ENCODE results near the gene BRD8. TPM values are rescaled to one million over a fixed set of nuclear protein-coding genes. Genes with fewer than 3 reads are reported as not detected.

BRD8 gene, protein sequence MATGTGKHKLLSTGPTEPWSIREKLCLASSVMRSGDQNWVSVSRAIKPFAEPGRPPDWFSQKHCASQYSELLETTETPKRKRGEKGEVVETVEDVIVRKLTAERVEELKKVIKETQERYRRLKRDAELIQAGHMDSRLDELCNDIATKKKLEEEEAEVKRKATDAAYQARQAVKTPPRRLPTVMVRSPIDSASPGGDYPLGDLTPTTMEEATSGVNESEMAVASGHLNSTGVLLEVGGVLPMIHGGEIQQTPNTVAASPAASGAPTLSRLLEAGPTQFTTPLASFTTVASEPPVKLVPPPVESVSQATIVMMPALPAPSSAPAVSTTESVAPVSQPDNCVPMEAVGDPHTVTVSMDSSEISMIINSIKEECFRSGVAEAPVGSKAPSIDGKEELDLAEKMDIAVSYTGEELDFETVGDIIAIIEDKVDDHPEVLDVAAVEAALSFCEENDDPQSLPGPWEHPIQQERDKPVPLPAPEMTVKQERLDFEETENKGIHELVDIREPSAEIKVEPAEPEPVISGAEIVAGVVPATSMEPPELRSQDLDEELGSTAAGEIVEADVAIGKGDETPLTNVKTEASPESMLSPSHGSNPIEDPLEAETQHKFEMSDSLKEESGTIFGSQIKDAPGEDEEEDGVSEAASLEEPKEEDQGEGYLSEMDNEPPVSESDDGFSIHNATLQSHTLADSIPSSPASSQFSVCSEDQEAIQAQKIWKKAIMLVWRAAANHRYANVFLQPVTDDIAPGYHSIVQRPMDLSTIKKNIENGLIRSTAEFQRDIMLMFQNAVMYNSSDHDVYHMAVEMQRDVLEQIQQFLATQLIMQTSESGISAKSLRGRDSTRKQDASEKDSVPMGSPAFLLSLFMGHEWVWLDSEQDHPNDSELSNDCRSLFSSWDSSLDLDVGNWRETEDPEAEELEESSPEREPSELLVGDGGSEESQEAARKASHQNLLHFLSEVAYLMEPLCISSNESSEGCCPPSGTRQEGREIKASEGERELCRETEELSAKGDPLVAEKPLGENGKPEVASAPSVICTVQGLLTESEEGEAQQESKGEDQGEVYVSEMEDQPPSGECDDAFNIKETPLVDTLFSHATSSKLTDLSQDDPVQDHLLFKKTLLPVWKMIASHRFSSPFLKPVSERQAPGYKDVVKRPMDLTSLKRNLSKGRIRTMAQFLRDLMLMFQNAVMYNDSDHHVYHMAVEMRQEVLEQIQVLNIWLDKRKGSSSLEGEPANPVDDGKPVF
- 10 to 100 TPM; 24.7 to 81.9 (median 66.1) TPM for total RNA-seq
- polyA plus RNA-seq, result 10 to 100 TPM; 27.1 to 34.7 TPM
- 47.7 reads per million, percentile 70 among the genes with 10 or more reads in this experiment for total RNA-seq

DNA sequence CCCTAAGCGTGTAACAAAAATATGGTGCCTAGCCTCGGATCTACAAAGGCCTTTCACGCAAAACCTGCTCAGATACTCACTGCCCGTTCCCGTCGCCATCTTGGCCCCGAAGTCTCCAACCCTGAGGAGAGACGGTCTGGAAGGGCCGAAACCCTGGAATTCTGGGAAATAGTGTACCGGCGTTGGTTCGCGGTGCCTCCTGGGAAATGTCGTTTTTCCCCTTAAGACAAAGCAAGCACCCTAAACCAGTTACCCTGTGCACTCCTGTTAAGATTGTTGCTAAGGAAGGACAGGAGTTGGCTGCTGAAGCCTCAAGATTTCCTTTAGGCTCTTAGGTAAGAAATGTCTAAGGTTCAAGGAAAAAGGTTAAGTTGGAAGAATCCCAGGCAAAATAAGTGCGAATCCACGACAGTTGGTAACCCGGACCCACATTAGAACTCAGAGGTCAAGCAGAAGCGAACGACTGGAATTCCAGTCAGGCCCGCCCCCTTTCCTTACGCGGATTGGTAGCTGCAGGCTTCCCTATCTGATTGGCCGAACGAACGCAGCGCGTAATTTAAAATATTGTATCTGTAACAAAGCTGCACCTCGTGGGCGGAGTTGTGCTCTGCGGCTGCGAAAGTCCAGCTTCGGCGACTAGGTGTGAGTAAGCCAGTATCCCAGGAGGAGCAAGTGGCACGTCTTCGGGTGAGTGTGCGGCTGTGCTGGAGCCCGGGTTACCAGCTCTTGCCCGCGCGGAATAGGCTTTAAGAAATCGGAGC is at the start of gene BRD8, which contains the start of gene KIF20A:
Gene BRD8 (minus strand): TSS at position 115 of the 761 bp plus-strand sequence. CDS start 16 bp downstream, at position 99.
Gene KIF20A (plus strand): TSS at position 597 of the 761 bp plus-strand sequence. CDS start 569 bp downstream, outside the sequence.
- DNase-seq (peak; percentile 62 to 89 (median 84)), ATAC-seq (peak; percentile 92)
- H3K4me3 Mint-ChIP-seq, result peak within 1 kb of the TSS in 2 of 10 donors; percentile 23 to 51
- Histone ChIP-seq H3K9me3 (ENCODE audit: control insufficient read depth in 2 of 3, low read length in 3 of 3) (no peaks in the 10 kb centered on the region), H3K4me3 (ENCODE audit: low read length) (peak within 1 kb of the TSS; percentile 85), H3K27me3 (ENCODE audit: control insufficient read depth in 2 of 2, insufficient read depth in 2 of 2, low read length in 2 of 2) (no peaks in the 10 kb centered on the region), H3K4me1 (ENCODE audit: control insufficient read depth in 2 of 2, insufficient read depth in 2 of 2, low read length in 2 of 2) (peaks cover 10 to 15% of the 10 kb centered on the region in 2 donors), H3K27ac (ENCODE audit: low read depth, low read length) (peak within 1 kb of the TSS; percentile 74), H3K36me3 (ENCODE audit: control insufficient read depth in 2 of 3, insufficient read depth in 3 of 3, low read length in 3 of 3) (peaks cover 0 to 22% (median 4%) of the 10 kb centered on the region in 3 experiments)
- ChIA-PET POLR2A (interaction anchor here (0.9 to 3.0 kb wide), 5 partner anchors 34 to 396 kb away, joined by 3 to 9 read pairs (median 4); partner anchors contain the start of genes CDC23, ETF1, FAM53C and HSPA9), CTCF (interaction anchor here (0.5 to 1.6 kb wide), 4 partner anchors 17 to 233 kb away, joined by 3 to 5 read pairs (median 4); partner anchors contain the start of gene KDM3B)
- H3K4me1 Mint-ChIP-seq, result peaks cover 0 to 45% (median 17%) of the 10 kb centered on the region in 7 donors
- peaks cover 0 to 21% (median 7%) of the 10 kb centered on the region in 5 donors for H3K36me3 Mint-ChIP-seq
- no peaks in the 10 kb centered on the region for H3K9me3 Mint-ChIP-seq
- intact Hi-C loops (cut with micrococcal nuclease), result loop anchor here (1.0 to 10.0 kb wide), 18 partner anchors 35 to 1382 kb away; partner anchors contain the start of genes CDC23 (in 2 of the 2), CDC25C (in 2 of the 2), ETF1 (in 2 of the 2) and HNRNPA0 (in 2 of the 2)
- no peaks in the 10 kb centered on the region for H3K27me3 Mint-ChIP-seq
- H3K27ac Mint-ChIP-seq, result peak within 1 kb of the TSS in 2 of 9 donors; percentile 38 to 60

DNA sequence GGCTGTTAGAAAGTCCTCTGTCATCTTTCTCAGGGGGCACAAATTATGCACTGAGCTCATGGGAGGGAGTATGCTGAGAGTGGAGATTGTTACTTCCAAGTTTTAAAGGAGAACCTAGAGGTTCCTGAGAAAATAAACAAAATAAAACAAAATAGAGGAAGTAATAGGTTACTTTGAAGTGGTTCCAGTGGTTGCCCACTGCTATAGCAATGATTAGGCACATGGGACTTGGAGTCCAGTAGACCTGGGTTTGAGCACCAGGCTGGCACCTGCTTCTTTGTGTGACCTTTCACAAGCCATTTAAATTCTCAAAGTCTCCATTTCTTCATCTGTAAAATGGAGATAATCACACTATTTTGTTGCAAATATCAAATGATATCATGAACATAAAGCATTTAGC is 48.5 kb upstream of the BRD8 start:
- no peak for ATAC-seq
- Mint-ChIP-seq H3K9me3 (peaks cover 2 to 14% (median 6%) of the 10 kb centered on the region in 11 donors), H3K4me1 (peaks cover 0 to 7% (median 5%) of the 10 kb centered on the region in 7 donors), H3K4me3 (no peak overlapping the region), H3K36me3 (peaks cover 0 to 4% (median 0%) of the 10 kb centered on the region in 5 donors), H3K27ac (no peak overlapping the region), H3K27me3 (peaks cover 10 to 23% (median 15%) of the 10 kb centered on the region in 5 donors)
- DNase-seq, result no peak
- Histone ChIP-seq H3K36me3 (ENCODE audit: control insufficient read depth in 2 of 3, insufficient read depth in 3 of 3, low read length in 3 of 3) (no peaks in the 10 kb centered on the region), H3K4me3 (ENCODE audit: low read length) (no peak overlapping the region), H3K27ac (ENCODE audit: low read depth, low read length) (no peak overlapping the region), H3K27me3 (ENCODE audit: control insufficient read depth in 2 of 2, insufficient read depth in 2 of 2, low read length in 2 of 2) (no peaks in the 10 kb centered on the region), H3K9me3 (ENCODE audit: control insufficient read depth in 2 of 3, low read length in 3 of 3) (peaks cover 0 to 3% (median 0%) of the 10 kb centered on the region in 3 experiments), H3K4me1 (ENCODE audit: control insufficient read depth in 2 of 2, insufficient read depth in 2 of 2, low read length in 2 of 2) (no peaks in the 10 kb centered on the region)
- intact Hi-C loops (cut with micrococcal nuclease), result no loop called here
- ChIA-PET POLR2A (interaction anchor here (0.6 kb wide), 1 partner anchor 9 kb away, joined by 3 read pairs; no protein-coding TSS in a partner anchor), CTCF (no interaction called here)

- no peaks in the 10 kb centered on the region for H3K4me1 ChIP-seq (ENCODE audit: control insufficient read depth in 2 of 2, insufficient read depth in 2 of 2, low read length in 2 of 2)
- H3K9me3 ChIP-seq (ENCODE audit: control insufficient read depth in 2 of 3, low read length in 3 of 3), result peaks cover 0 to 3% (median 0%) of the 10 kb centered on the region in 3 experiments
- POLR2A ChIA-PET, result no interaction called here
- H3K36me3 ChIP-seq (ENCODE audit: control insufficient read depth in 2 of 3, insufficient read depth in 3 of 3, low read length in 3 of 3), result no peaks in the 10 kb centered on the region
- intact Hi-C loops (cut with micrococcal nuclease), result no loop called here
- H3K27me3 Mint-ChIP-seq, result peaks cover 0 to 23% (median 15%) of the 10 kb centered on the region in 5 donors
- peaks cover 0 to 7% (median 5%) of the 10 kb centered on the region in 7 donors for H3K4me1 Mint-ChIP-seq
- H3K4me3 ChIP-seq (ENCODE audit: low read length), result no peak overlapping the region
- H3K9me3 Mint-ChIP-seq, result peaks cover 2 to 14% (median 6%) of the 10 kb centered on the region in 11 donors
- no peak for DNase-seq
- no peak overlapping the region for H3K27ac ChIP-seq (ENCODE audit: low read depth, low read length)
- CTCF ChIA-PET, result interaction anchor here (0.6 to 0.9 kb wide), 3 partner anchors 20 to 127 kb away, joined by 3 to 6 read pairs (median 4); no protein-coding TSS in a partner anchor
- no peak for ATAC-seq
- H3K36me3 Mint-ChIP-seq, result peaks cover 0 to 4% (median 0%) of the 10 kb centered on the region in 5 donors
- peaks cover 0 to 4% of the 10 kb centered on the region in 2 donors for H3K27me3 ChIP-seq (ENCODE audit: control insufficient read depth in 2 of 2, insufficient read depth in 2 of 2, low read length in 2 of 2)
- no peak overlapping the region for H3K4me3 Mint-ChIP-seq
- H3K27ac Mint-ChIP-seq, result no peak overlapping the region
Observed at GRCh38 chr5:138224712-138225111, 46.3 kb upstream of the BRD8 start.

- H3K27ac ChIP-seq (ENCODE audit: low read depth, low read length), result no peak overlapping the region
- peaks cover 9 to 29% (median 10%) of the 10 kb centered on the region in 5 donors for H3K27me3 Mint-ChIP-seq
- H3K4me3 ChIP-seq (ENCODE audit: low read length), result no peak overlapping the region
- ATAC-seq (no peak), DNase-seq (no peak)
- H3K9me3 ChIP-seq (ENCODE audit: control insufficient read depth in 2 of 3, low read length in 3 of 3), result peaks cover 0 to 3% (median 0%) of the 10 kb centered on the region in 3 experiments
- H3K4me1 Mint-ChIP-seq, result peaks cover 0 to 7% (median 5%) of the 10 kb centered on the region in 7 donors
- ChIA-PET POLR2A (no interaction called here), CTCF (interaction anchor here (1.2 kb wide), 1 partner anchor 128 kb away, joined by 3 read pairs; no protein-coding TSS in a partner anchor)
- H3K9me3 Mint-ChIP-seq, result peaks cover 3 to 14% (median 6%) of the 10 kb centered on the region in 11 donors
- intact Hi-C loops (cut with micrococcal nuclease), result no loop called here
- no peaks in the 10 kb centered on the region for H3K4me1 ChIP-seq (ENCODE audit: control insufficient read depth in 2 of 2, insufficient read depth in 2 of 2, low read length in 2 of 2)
- no peak overlapping the region for H3K27ac Mint-ChIP-seq
- peaks cover 0 to 4% (median 0%) of the 10 kb centered on the region in 5 donors for H3K36me3 Mint-ChIP-seq
- no peak overlapping the region for H3K4me3 Mint-ChIP-seq
- H3K36me3 ChIP-seq (ENCODE audit: control insufficient read depth in 2 of 3, insufficient read depth in 3 of 3, low read length in 3 of 3), result no peaks in the 10 kb centered on the region
- H3K27me3 ChIP-seq (ENCODE audit: control insufficient read depth in 2 of 2, insufficient read depth in 2 of 2, low read length in 2 of 2), result peaks cover 0 to 4% of the 10 kb centered on the region in 2 donors
Observed at GRCh38 chr5:138223532-138223931, 45.1 kb upstream of the BRD8 start.

DNA sequence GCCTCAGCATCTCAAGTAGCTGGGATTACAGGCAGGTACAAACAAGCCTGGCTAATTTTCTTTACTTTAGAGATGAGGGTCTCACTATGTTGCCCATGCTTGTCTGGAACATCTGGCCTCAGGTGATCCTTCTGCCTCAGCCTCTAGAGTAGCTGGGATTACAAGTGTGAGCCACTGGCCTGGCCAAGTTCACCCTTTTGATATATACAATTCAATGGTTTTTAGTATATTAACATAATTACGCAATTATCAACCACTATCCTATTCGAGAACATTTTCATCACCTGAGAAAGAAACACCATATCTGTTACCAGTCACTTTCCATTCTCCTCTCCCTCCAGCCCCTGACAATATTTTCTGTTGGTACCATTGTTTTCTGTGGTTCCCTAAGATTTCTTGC is 38.4 kb upstream of the BRD8 start:
- ChIA-PET CTCF (interaction anchor here (0.7 kb wide), 1 partner anchor 21 kb away, joined by 5 read pairs; no protein-coding TSS in a partner anchor), POLR2A (no interaction called here)
- ATAC-seq, result no peak
- Mint-ChIP-seq H3K27me3 (peaks cover 0 to 9% (median 3%) of the 10 kb centered on the region in 5 donors), H3K36me3 (peaks cover 0 to 2% (median 0%) of the 10 kb centered on the region in 5 donors), H3K4me1 (peaks cover 7 to 19% (median 16%) of the 10 kb centered on the region in 7 donors), H3K4me3 (no peak overlapping the region), H3K27ac (no peak overlapping the region), H3K9me3 (peaks cover 0 to 1% (median 0%) of the 10 kb centered on the region in 11 donors)
- Histone ChIP-seq H3K36me3 (ENCODE audit: control insufficient read depth in 2 of 3, insufficient read depth in 3 of 3, low read length in 3 of 3) (peaks cover 0 to 5% (median 0%) of the 10 kb centered on the region in 3 experiments), H3K9me3 (ENCODE audit: control insufficient read depth in 2 of 3, low read length in 3 of 3) (no peaks in the 10 kb centered on the region), H3K27me3 (ENCODE audit: control insufficient read depth in 2 of 2, insufficient read depth in 2 of 2, low read length in 2 of 2) (peaks cover 0 to 4% of the 10 kb centered on the region in 2 donors), H3K4me1 (ENCODE audit: control insufficient read depth in 2 of 2, insufficient read depth in 2 of 2, low read length in 2 of 2) (peaks cover 0 to 3% of the 10 kb centered on the region in 2 donors), H3K27ac (ENCODE audit: low read depth, low read length) (no peak overlapping the region), H3K4me3 (ENCODE audit: low read length) (no peak overlapping the region)
- intact Hi-C loops (cut with micrococcal nuclease), result loop anchor here in 1 of 2 donors (10.0 kb wide), 1 partner anchor 462 kb away; the partner anchor contains the start of gene HNRNPA0
- DNase-seq, result no peak
